K562 (cell line): Measurements from ENCODE around the gene RAB6B. TPM values are rescaled to one million over a fixed set of nuclear protein-coding genes. Genes with fewer than 3 reads are reported as not detected.

Source experiments
- ETV6 ChIP-seq, 3 experiments: fragments of 150-350 bp in 1 of 3; sonication (generic) in 1 of 3; formaldehyde crosslinking in 1 of 3; IDR thresholded peaks; 2 replicates each; pipeline versions ENCODE4 v1.6.1 to v1.8.0; 2014 to 2022; ENCODE audit warnings: borderline replicate concordance in 2 of 3, low read depth in 2 of 3, antibody characterized with exemption in 1 of 3, low read length in 1 of 3, mild to moderate bottlenecking in 1 of 3, missing genetic modification reagents in 1 of 3
- RBFOX2 ChIP-seq: fragments of 200-400 bp; formaldehyde crosslinking; IDR thresholded peaks from 2 replicates; pipeline ENCODE4 v1.6.1; 2017; ENCODE audit warnings: low read depth, mild to moderate bottlenecking, low read length, moderate library complexity
- polyA plus RNA-seq, 8 experiments: library from polyadenylated mRNA; depleted of rRNA in 4 of 8; stranded (reverse) in 5 of 8; unstranded in 3 of 8; fragments of >200 nt; fragmentation: Nextera tagmentation in 2 of 8; fragmentation: Illumina TruSeq in 1 of 8; extraction: Ambion mirVana in 2 of 8; extraction: Trizol in 1 of 8; gene quantifications; 2 replicates each; pipeline versions ENCODE4 v1.2.1 to v1.2.3, GENCODE V29; 2011 to 2014; ENCODE audit warnings: inconsistent platforms in 1 of 8, missing spikeins in 1 of 8
- total RNA-seq, 7 experiments: library from RNA; depleted of rRNA in 6 of 7; stranded (reverse); fragments of >200 nt in 6 of 7; fragmentation: Illumina TruSeq in 2 of 7; extraction: Trizol in 2 of 7; gene quantifications; 2 replicates each; pipeline versions ENCODE4 v1.2.1 to v1.2.3, GENCODE V29; 2011 to 2021; ENCODE audit warnings: low replicate concordance in 1 of 7
- TF ChIP-seq, protein P1 (sequence below), 2 experiments: fragments of 450-650 bp; formaldehyde crosslinking in 1 of 2; IDR thresholded peaks; 2 replicates each; pipeline versions ENCODE4 v1.4.0 to v1.6.1; 2014 to 2020; ENCODE audit warnings: mild to moderate bottlenecking in 2 of 2, borderline replicate concordance in 1 of 2, low read depth in 1 of 2
- TF ChIP-seq, protein P2 (sequence below): IDR thresholded peaks from 2 replicates; pipeline ENCODE4 v1.6.1; 2014; ENCODE audit warnings: antibody characterized with exemption
- TF ChIP-seq, protein P3 (sequence below): fragments of 450-650 bp; IDR thresholded peaks from 2 replicates; pipeline ENCODE4 v1.6.1; 2016; ENCODE audit warnings: antibody characterized with exemption
- TF ChIP-seq, protein P4 (sequence below): sonication (generic); formaldehyde crosslinking; IDR thresholded peaks from 2 replicates; pipeline ENCODE4 v1.8.1; 2023; ENCODE audit warnings: missing genetic modification reagents, mild to moderate bottlenecking, borderline replicate concordance

The RAB6B gene
- total and polyA plus RNA-seq, 9 of the 15 experiments (the other 6 are each of a cell fraction or from before 2014, with no cell fraction given): 0.60 to 18.1 (median 1.5) TPM

DNA sequence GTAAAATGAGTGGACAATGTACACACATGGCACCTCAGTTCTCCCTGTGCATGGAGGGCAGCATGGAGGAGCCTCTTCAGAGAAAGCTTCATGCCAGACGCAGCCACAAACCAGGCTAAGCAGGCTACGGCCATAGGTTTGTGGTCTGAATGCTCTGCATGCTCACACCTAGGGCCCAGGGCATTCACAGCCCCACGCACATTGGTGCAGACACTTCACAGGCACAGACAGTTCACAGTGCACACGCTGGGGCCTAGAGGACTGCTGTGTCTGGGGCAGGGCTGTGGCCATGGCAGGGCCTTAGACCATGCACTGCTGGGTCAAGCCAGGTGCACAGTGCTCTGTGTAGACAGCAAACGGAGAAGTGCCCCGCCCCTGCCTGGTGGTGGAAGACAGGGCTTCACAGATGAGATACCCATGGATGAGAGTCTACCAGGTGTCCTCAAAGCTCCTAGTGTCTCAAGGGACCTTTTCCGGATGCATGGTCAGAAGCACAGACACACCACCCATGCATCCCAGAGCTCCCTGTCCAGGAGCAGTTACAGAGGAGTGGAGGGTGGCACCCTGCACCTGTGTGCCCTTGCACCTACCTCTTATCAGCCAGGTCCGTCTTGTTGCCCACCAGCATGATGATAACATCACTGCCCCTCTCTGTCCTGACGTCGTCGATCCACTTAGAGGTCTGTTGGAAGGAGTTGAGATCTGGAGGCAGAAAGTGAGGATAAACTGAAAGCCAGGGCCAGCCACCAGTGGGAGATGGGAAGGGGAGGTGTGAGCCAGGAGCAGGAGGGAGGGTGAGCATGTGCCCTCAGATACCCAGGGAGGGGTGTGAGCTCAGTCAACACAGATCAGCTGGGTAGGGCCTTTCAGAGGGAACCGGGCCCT lies 56.5 kb downstream of the RAB6B start (continued):
- TF ChIP-seq ETV6 (IDR thresholded peaks at IDR 0.05; ENCODE audit: borderline replicate concordance in 1 of 2, low read depth in 2 of 2, low read length in 1 of 2): no peak
- no peak for TF ChIP-seq ETV6 (CRISPR knock-in tag; IDR thresholded peaks at IDR 0.05; ENCODE audit: borderline replicate concordance)
- TF ChIP-seq, protein P1, sequence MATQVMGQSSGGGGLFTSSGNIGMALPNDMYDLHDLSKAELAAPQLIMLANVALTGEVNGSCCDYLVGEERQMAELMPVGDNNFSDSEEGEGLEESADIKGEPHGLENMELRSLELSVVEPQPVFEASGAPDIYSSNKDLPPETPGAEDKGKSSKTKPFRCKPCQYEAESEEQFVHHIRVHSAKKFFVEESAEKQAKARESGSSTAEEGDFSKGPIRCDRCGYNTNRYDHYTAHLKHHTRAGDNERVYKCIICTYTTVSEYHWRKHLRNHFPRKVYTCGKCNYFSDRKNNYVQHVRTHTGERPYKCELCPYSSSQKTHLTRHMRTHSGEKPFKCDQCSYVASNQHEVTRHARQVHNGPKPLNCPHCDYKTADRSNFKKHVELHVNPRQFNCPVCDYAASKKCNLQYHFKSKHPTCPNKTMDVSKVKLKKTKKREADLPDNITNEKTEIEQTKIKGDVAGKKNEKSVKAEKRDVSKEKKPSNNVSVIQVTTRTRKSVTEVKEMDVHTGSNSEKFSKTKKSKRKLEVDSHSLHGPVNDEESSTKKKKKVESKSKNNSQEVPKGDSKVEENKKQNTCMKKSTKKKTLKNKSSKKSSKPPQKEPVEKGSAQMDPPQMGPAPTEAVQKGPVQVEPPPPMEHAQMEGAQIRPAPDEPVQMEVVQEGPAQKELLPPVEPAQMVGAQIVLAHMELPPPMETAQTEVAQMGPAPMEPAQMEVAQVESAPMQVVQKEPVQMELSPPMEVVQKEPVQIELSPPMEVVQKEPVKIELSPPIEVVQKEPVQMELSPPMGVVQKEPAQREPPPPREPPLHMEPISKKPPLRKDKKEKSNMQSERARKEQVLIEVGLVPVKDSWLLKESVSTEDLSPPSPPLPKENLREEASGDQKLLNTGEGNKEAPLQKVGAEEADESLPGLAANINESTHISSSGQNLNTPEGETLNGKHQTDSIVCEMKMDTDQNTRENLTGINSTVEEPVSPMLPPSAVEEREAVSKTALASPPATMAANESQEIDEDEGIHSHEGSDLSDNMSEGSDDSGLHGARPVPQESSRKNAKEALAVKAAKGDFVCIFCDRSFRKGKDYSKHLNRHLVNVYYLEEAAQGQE (IDR thresholded peaks at IDR 0.05; ENCODE audit: borderline replicate concordance): no peak
- TF ChIP-seq, protein P1 (CRISPR knock-in tag; IDR thresholded peaks at IDR 0.05; ENCODE audit: low read depth): no peak
- no peak for TF ChIP-seq RBFOX2
- TF ChIP-seq, protein P2, sequence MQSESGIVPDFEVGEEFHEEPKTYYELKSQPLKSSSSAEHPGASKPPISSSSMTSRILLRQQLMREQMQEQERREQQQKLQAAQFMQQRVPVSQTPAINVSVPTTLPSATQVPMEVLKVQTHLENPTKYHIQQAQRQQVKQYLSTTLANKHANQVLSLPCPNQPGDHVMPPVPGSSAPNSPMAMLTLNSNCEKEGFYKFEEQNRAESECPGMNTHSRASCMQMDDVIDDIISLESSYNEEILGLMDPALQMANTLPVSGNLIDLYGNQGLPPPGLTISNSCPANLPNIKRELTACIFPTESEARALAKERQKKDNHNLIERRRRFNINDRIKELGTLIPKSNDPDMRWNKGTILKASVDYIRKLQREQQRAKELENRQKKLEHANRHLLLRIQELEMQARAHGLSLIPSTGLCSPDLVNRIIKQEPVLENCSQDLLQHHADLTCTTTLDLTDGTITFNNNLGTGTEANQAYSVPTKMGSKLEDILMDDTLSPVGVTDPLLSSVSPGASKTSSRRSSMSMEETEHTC: no peak
- TF ChIP-seq, protein P3, sequence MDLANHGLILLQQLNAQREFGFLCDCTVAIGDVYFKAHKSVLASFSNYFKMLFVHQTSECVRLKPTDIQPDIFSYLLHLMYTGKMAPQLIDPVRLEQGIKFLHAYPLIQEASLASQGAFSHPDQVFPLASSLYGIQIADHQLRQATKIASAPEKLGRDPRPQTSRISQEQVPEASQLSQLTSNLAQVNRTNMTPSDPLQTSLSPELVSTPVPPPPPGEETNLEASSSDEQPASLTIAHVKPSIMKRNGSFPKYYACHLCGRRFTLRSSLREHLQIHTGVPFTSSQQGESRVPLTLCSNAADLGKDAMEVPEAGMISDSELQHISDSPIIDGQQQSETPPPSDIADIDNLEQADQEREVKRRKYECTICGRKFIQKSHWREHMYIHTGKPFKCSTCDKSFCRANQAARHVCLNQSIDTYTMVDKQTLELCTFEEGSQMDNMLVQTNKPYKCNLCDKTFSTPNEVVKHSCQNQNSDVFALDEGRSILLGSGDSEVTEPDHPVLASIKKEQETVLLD: no peak
- TF ChIP-seq, protein P4, sequence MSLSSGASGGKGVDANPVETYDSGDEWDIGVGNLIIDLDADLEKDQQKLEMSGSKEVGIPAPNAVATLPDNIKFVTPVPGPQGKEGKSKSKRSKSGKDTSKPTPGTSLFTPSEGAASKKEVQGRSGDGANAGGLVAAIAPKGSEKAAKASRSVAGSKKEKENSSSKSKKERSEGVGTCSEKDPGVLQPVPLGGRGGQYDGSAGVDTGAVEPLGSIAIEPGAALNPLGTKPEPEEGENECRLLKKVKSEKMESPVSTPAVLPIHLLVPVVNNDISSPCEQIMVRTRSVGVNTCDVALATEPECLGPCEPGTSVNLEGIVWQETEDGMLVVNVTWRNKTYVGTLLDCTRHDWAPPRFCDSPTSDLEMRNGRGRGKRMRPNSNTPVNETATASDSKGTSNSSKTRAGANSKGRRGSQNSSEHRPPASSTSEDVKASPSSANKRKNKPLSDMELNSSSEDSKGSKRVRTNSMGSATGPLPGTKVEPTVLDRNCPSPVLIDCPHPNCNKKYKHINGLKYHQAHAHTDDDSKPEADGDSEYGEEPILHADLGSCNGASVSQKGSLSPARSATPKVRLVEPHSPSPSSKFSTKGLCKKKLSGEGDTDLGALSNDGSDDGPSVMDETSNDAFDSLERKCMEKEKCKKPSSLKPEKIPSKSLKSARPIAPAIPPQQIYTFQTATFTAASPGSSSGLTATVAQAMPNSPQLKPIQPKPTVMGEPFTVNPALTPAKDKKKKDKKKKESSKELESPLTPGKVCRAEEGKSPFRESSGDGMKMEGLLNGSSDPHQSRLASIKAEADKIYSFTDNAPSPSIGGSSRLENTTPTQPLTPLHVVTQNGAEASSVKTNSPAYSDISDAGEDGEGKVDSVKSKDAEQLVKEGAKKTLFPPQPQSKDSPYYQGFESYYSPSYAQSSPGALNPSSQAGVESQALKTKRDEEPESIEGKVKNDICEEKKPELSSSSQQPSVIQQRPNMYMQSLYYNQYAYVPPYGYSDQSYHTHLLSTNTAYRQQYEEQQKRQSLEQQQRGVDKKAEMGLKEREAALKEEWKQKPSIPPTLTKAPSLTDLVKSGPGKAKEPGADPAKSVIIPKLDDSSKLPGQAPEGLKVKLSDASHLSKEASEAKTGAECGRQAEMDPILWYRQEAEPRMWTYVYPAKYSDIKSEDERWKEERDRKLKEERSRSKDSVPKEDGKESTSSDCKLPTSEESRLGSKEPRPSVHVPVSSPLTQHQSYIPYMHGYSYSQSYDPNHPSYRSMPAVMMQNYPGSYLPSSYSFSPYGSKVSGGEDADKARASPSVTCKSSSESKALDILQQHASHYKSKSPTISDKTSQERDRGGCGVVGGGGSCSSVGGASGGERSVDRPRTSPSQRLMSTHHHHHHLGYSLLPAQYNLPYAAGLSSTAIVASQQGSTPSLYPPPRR (CRISPR knock-in tag): no peak
